OCI-LY7 (cell line): ENCODE results near the gene GSTA5.
"Not testable (repeated sequence)": the region's sequence is repeated elsewhere in the genome, so short reads cannot be mapped to it uniquely, and the experiment has no call there.

Experiments used
- CTCF ChIP-seq: fragments of 200-600 bp; sonication (generic); conservative IDR thresholded peaks from 2 replicates; pipeline ENCODE4 v1.5.1; 2014; ENCODE audit warnings: mild to moderate bottlenecking, antibody characterized with exemption, low read length, moderate library complexity, mixed read lengths
- EZH2phosphoT487 ChIP-seq: fragments of 200-600 bp; sonication (generic); IDR thresholded peaks from 2 replicates; pipeline ENCODE4 v1.6.1; 2018; ENCODE audit warnings: low read depth, borderline replicate concordance, mild to moderate bottlenecking, mixed run types, antibody characterized with exemption, low read length, moderate library complexity, mixed read lengths

DNA sequence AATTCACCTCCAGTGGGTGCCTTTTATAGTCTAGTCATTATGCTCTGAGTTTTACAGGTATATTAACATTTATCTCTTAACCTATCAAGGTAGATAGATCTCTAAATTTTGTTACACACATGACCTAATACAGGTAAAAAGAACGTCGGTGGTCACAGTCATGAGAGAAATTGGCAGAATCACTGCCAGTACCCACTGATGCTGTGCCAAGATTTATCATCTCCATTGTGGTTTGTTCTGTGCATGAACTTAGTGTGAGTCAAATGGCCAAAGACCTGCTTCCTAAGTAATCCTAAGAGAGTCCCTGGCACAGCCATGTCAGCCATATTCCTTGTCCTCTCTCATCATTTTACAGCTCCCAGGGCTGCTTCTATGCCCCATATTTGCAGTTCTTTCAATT is 46.2 kb downstream of the GSTA5 start:
- not testable (repeated sequence) for TF ChIP-seq CTCF, EZH2phosphoT487
